Keratinocyte (primary cell): ENCODE data around the gene ASTN2.

ENCODE experiments used
- EZH2 ChIP-seq: IDR thresholded peaks from one replicate; pipeline ENCODE4 v1.6.1; 2012; ENCODE audit warnings: inconsistent platforms, mild to moderate bottlenecking, low read length, moderate library complexity
- TF ChIP-seq, protein P1 (sequence below), 3 experiments: IDR thresholded peaks in 1 of 3; conservative IDR thresholded peaks in 1 of 3; optimal IDR thresholded peaks in 1 of 3; 2 replicates in 2 of 3; 3 replicates in 1 of 3; pipeline versions ENCODE3 to v1.5.1; 2011; ENCODE audit warnings: low read length in 3 of 3, mild to moderate bottlenecking in 3 of 3, moderate library complexity in 2 of 3, control low read depth in 1 of 3, inconsistent platforms in 1 of 3; ENCODE audit not compliant: insufficient read depth in 2 of 3; ENCODE audit errors: extremely low read depth in 1 of 3

DNA sequence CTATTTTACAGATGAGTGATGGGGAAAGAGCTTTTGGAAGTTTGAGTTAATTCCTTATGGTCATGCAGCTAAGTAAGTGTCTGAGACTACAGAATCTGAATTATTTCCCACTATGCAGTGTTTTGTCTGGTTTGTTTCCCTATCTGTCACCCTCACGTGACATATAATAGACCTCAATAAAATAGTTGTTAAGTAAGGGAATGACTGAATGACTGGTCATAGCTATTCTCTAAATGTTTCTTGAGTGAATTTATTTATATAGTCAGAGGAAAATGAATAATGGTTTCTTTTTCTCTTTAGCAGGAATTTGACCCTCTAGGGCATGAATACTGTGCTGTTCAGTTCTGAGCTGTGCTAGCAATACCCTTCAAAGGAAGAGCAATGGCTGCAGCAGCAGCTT lies 717.5 kb downstream of the ASTN2 start:
- TF ChIP-seq, protein P1, sequence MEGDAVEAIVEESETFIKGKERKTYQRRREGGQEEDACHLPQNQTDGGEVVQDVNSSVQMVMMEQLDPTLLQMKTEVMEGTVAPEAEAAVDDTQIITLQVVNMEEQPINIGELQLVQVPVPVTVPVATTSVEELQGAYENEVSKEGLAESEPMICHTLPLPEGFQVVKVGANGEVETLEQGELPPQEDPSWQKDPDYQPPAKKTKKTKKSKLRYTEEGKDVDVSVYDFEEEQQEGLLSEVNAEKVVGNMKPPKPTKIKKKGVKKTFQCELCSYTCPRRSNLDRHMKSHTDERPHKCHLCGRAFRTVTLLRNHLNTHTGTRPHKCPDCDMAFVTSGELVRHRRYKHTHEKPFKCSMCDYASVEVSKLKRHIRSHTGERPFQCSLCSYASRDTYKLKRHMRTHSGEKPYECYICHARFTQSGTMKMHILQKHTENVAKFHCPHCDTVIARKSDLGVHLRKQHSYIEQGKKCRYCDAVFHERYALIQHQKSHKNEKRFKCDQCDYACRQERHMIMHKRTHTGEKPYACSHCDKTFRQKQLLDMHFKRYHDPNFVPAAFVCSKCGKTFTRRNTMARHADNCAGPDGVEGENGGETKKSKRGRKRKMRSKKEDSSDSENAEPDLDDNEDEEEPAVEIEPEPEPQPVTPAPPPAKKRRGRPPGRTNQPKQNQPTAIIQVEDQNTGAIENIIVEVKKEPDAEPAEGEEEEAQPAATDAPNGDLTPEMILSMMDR (optimal IDR thresholded peaks at IDR 0.05 in 1 of 3, IDR thresholded peaks at IDR 0.05 in 1 of 3, conservative IDR thresholded peaks at IDR 0.05 in 1 of 3; ENCODE audit: extremely low read depth in 1 of 3, insufficient read depth in 2 of 3, low read length in 3 of 3): no peak
- TF ChIP-seq EZH2: no peak
